Measurements from ENCODE around the gene COTL1.

The COTL1 gene

GRCh38 chr16:84550096-84550495, 67.8 kb downstream of the COTL1 start:
- H3K4me3 ChIP-seq (ENCODE audit: control insufficient read depth, low read depth, low read length): no peak overlapping the region
- no peak for TF ChIP-seq CTCF (IDR thresholded peaks at IDR 0.05; ENCODE audit: control insufficient read depth, insufficient read depth, low read depth, low read length, missing control alignments)
- no peak for DNase-seq (ENCODE audit: low read depth)

DNA sequence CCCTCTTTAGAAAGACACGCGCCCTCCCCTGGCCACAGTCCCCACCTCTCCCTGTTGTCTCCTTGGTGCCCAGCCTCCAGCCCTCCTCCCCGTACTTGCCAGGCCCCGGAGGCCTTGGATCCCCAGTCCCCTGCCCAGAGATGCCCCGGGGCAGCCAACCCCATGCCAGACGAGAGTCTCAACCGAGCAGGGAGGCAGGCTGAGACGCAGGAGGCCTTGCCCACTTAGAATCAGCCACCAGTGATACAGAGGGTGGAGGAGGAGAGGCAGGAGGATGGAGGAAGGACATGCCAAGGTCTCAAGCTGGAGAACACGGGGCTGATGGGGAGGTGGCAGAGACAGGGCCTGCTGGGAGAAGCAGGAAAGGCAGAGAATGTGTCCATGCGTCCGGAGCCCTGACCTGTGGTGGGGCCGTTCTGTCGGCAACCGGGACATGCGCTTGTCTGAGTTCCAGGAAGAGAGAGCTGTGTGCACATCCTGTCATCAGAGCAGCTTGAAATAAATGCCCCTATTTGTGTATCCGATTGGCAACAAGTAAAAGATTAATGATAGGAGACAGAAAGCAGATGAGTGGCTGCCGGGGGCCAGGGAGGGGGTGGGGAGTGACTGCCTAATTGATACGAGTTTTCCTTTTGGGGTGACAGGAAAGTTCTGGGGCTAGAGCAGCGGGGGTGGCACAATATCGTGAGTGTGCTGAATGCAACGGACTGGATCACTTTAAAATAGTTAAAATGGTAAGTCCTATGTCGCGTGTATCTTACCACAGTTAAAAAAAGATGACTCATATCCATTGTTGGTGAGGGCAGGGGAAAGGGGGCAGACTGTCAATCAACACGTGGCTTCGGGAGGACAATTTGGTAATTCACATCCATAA, 68.7 kb downstream of the COTL1 start:
- H3K4me3 ChIP-seq (ENCODE audit: control insufficient read depth, low read depth, low read length): no peak overlapping the region
- DNase-seq (ENCODE audit: low read depth): no peak
- TF ChIP-seq CTCF (IDR thresholded peaks at IDR 0.05; ENCODE audit: control insufficient read depth, insufficient read depth, low read depth, low read length, missing control alignments): no peak

GRCh38 chr16:84548508-84548907, 69.4 kb downstream of the COTL1 start:
- DNase-seq (ENCODE audit: low read depth): no peak
- no peak for TF ChIP-seq CTCF (IDR thresholded peaks at IDR 0.05; ENCODE audit: control insufficient read depth, insufficient read depth, low read depth, low read length, missing control alignments)
- H3K4me3 ChIP-seq (ENCODE audit: control insufficient read depth, low read depth, low read length): no peak overlapping the region

- TF ChIP-seq CTCF (IDR thresholded peaks at IDR 0.05; ENCODE audit: control insufficient read depth, insufficient read depth, low read depth, low read length, missing control alignments): no peak
- no peak for DNase-seq (ENCODE audit: low read depth)
- H3K4me3 ChIP-seq (ENCODE audit: control insufficient read depth, low read depth, low read length): no peak overlapping the region
Observed at GRCh38 chr16:84547546-84548061, 70.3 kb downstream of the COTL1 start.

DNA sequence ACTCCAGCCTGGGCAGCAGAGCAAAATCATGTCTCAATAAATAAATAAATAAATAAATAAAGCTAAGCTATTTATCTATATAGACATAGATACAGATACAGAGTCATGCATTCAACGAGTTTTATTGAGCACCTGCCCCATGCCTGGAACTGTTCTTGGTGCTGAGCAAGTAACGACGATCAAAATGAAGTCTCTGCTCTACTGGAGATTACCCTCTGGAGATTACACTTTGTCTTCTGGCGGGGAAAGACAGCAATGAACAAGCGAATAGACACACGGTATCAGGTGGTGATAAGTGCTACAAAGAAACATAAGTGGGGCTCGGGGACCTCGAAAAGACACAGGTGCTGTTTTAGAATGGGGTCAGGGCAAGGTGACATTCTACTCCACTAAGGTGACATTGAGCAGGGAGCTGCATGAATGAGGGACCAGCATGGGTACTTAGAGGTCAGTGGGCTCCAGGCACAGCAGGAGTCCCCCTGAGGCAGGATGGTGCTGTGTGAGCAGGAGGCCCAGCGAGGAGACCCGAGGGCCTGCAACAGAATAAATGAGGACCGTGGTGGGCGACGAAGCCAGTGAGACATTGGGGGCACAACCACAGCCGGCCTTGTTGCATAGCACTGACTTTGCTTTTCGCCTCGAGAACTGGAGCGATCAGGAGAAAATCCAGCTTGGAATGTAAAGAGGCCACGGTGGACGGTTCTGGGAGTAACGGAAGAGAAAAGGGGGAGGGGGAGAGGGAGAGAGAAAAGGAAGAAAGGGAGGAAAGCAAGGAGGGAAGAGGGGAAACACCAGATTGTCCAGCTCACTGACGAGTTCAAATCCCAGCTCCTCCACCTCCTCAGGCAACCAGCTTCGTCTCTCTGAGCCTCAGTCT, 71.0 kb downstream of the COTL1 start:
- no peak overlapping the region for H3K4me3 ChIP-seq (ENCODE audit: control insufficient read depth, low read depth, low read length)

More for the DNA sequence above, 71.0 kb downstream of the COTL1 start:
- no peak for DNase-seq (ENCODE audit: low read depth)
- no peak for TF ChIP-seq CTCF (IDR thresholded peaks at IDR 0.05; ENCODE audit: control insufficient read depth, insufficient read depth, low read depth, low read length, missing control alignments)
